ENCODE results near the gene PCDH9.
"Not testable (repeated sequence)": the region's sequence is repeated elsewhere in the genome, so short reads cannot be mapped to it uniquely, and the experiment has no call there.

Gene PCDH9

DNA sequence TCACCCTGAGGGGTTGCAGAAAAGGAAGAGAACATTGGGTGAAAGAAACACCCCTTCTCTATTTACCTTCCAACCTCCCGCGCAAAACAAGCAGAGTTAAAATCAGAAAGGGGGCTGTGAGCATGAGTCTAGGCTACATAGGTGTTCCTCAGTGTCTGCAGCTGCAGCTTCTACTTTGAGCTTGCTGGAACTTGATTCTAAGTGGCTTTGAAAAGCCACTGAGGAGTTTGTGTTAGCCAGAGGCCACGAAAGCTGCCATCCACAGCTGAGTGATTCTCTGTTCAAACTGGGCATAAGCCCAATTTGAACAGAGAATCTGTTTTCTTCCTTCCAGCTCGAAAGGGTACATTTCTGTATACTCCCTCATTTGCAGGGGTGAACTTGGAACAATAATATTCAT is 343.9 kb downstream of the PCDH9 start:
- no peak for DNase-seq

DNA sequence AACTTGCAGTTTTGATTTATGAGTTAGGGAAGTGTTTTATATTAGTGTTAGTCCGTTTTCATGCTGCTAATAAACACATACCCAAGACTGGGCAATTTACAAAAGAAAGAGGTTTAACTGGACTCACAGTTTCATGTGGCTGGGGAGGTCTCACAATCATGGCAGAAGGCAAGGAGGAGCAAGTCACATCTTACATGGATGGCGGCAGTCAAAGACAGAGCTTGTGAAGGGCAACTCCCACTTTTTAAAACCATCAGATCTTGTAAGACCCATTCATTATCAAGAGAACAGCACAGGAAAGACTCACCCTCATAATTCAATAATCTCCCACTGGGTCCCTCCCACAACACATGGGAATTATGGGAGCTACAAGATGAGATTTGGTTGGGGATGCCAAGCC is 349.0 kb downstream of the PCDH9 start:
- not testable (repeated sequence) for DNase-seq

DNA sequence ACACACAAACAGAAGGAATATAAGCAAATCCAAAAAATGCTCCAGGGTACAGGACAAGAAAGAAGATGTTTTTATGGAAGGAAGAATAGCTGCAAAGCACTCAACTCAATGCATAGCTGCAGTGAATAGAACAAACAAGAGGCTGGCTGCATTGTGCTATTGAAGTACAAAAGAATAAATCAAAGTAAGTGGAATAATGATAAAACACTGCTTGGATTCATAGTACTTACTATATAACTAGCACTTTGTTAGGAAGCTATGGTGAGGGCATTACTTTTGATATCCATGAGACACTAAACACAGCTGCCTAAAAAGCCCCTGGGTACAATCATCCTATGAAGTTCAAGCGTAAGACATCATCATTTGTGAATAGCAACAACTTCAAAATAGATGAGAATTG is 350.1 kb downstream of the PCDH9 start:
- DNase-seq = no peak

DNA sequence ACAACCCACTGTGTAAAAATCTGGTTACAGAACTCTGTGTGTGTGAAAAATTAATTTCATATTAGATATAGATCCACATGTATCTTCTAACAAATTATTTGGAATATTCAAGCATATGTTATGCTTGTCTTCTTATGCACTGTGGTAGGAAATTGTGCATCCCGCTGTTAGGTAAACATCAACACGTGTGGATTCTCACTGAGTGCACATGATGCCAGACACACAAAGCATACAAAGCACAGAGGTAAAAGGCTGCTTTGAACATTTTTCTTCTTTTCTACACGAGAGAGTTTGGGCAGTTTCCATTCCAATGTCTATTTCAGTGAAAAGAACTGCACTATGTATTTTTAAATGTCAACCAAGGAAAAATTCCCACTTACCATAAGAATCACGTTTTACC is 354.9 kb downstream of the PCDH9 start:
- no peak for DNase-seq

DNA sequence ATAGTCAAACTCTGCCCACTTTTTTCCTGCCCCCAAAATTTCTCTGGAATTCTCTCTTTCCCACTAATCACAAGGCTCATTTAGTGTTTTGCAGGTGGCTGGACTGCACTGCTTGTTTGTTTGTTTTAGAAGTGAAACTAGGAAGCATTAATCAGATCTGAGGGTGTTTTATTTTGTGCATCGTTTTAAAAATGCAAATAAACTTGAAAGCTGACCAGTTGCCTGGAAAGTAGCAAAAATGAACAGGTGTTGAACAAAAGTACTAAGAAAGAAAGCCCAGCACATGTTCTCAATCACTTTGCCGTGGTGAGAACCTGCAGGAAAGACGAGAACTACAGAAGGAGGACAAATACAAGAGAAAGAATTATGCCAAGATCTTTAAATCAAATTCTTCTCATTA is 365.5 kb downstream of the PCDH9 start:
- no peak for DNase-seq

DNA sequence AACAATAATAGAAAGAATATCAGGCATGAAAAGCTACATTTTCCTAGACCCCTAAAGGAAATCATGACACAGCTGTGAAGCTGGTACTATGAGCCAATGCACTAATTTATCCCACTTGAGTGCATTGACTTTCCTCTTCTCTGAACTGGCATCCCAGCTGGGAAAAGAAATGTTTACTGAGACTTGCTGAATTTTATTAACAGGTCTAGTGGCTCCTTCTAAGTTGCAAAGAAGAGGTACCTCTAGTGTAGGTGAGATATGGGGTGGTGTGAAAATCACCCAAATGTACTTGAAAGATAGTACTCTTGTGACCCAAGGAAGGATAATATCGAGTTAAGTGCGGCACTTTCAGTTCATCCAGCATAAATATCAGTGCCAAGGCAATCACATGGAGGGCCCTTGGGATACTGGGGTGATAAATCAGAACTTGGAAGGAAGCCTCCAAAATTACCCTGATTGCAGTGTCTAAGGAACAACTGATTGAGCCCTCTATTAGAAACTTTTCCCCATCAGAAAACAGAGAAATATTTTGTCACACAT is 369.2 kb downstream of the PCDH9 start:
- no peak for DNase-seq

DNA sequence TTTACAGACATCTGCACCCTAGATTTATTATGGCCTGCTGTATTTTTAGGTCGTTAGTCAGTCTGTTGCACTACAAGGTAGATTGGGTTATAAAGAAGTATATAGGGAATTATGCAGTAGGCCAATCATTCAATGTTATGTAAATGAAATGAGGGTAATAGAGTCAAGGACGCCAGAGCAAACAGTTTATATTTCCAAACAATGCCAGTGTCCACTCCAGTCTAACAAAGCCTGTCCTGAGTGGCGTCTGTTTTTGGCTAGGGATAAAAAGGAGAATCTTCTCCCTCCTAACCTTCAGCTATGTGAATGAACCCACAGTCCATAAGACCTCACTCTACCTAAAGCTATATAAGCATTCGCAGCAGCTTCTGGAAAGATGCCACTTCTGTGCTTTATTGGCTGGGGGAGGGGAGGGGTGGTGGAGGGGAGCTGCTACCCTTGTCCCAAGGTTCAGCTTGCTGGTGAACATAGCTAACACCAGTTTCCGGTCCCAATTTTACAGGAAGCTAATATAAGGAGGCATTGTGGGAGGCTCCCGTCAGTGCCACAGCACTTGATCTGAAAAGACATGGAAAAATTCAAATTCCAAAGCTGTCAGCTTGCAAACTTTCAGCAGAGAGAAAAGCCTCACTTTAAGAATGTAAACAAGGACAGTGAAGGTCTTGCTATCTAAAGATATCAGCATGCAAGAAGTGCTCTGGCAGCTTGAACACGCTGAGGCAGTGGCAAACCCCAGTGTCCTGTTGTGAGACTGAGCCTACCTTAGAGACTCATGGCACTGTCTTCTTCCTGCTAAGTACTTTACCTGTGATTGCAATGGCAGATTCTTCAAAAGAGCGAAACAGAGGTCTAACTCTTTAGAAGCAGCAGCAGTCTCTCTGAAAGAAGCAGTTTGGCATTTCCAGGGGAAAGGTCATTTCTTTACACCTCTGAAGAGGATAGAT is 369.9 kb downstream of the PCDH9 start:
- no peak for DNase-seq

DNA sequence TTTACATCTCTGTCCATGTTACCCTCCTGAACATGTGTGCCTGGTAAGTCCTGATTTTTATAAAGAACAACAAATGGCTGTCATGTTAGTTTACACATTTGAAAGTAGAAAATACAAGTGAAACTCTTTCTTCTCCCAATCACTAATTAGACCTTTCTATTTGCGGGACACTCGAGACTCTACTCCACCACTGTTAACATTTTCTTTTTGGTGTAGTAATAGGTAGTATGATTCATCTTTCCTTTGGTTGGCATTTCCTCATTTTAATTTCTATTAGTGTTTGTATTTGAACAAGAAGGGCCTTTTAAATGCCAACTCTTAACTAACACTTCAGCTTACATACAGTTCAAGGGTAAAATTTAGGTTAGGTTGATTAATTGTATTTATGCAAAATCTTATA is 371.1 kb downstream of the PCDH9 start:
- no peak for DNase-seq

DNA sequence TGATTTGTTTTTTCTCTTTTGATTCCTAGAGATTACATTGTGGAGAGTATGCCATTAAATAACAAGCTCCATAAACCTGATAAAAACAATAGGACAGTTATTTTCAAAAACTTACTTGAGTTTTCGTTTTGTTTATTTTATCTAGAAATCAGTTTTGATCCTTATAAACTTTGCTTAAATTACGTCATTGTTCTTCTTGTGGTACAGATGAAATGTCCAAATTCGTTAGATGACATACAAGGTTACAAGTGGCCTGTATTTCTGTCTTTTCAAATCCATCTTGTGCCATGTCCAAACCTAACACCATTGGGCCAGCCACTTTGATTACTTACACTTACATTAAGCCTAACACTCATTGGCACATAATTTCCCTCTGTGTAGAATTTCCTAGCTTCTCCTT is 372.0 kb downstream of the PCDH9 start:
- DNase-seq = no peak

DNA sequence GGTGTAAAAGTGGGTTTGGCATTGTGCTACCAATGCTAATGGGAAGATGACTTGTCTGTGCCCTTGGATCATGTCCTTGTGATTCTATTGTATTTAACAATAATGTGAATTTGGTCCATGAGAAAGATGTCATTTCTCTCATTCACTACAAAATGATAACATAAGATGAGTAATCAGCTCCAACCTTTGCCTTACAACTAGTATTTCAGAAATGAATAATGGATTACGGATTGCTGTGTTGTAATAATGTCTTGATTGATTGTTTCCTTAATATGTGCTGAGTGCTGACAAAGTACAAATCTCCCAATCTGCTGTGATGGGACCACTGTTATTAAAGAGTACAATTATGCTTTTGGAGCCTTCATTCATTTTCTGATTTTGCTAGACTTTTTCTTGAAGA is 375.0 kb downstream of the PCDH9 start:
- DNase-seq = no peak

DNA sequence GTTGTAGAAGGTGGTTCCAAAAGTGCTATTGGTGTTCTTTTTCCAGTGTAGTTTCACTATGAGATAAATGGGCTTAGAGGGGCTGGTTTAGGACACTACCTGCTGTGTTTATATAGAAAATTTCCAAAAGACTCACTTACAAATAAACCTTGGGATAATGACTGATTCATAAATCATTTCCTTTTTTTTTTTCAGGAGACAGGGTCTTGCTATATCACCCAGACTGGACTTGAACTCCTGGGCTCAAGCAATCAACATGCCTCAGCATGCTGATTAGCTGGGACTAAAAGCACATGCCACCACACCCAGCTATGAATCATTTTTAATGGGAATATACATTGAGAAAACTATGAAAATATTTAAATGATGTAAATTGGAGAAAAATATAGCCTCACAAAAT is 376.6 kb downstream of the PCDH9 start:
- no peak for DNase-seq

DNA sequence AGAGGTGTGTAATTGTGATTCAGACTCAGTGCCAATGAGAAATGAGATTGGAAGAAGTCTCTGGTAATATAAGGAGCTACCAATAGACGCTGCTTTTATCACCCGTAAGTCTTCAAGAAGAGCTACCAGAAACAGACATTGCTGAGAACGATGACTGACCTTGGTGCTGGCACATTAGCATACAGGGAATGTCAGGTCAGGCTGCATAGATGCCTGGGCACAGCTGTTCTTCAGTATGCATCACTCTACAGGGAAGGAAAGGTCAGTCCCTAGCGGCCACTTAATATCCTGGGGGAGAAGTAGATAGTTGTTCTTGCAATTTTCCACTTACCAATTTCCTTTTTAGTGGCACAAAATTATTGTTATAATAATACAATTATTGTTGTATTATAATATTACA is 380.4 kb downstream of the PCDH9 start:
- no peak for DNase-seq

DNA sequence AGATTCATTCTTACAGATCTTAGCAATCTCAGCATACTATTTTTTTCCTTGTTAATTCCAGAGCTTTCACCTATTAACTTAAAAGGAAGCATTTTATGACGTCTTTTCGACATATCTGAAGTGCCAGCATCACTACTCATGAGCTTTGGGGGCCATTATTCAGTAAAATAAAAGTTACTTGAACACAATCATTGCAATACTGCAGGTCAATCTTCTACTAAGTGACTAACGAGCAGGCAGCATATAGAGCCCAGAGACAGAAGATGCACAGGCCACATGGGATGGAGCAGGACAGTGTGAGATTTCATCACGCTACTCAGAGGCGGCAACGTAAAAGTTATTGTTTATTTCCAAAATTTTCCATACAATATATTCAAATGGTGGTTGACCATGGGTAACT is 382.6 kb downstream of the PCDH9 start:
- no peak for DNase-seq

DNA sequence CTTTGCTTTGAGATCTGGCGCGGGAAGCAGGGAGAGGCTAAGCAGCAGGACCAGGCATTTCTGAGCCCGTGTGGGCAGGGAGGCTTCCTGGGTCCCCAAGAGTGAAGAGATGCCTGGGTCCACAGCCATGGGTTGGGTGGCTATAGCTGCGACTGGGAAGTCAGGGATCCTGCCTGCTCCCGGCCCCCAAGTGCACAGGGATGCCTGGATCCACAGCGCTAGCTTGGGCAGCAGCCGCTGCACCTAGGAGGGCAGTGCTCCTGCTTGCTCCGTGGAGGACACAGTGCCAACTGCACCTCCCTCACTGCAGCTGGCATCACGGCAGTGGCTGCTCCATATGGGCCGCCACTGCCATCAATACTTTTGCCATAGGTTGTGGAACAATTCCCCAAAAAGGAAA is 384.7 kb downstream of the PCDH9 start:
- DNase-seq = no peak

DNA sequence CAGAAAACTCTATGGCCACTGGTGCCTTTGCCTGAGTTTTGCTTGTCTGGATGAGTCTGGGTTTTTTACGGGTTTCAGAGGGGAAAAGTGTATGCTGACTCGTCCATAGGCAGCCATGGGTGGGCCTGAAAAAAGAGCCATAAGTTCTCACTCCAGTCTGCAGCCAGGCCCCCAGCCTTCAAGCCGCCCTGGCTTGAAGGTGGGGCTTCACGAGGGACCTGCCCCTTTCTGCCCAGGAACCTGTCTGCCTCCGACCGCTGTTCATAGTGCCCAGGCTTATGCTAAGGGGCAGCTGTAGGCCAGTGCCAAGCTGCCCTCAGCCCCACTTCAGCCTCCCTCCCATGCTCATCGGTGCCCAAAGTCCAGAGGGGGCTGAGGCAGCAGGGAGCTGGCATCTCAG is 385.2 kb downstream of the PCDH9 start:
- no peak for DNase-seq

DNA sequence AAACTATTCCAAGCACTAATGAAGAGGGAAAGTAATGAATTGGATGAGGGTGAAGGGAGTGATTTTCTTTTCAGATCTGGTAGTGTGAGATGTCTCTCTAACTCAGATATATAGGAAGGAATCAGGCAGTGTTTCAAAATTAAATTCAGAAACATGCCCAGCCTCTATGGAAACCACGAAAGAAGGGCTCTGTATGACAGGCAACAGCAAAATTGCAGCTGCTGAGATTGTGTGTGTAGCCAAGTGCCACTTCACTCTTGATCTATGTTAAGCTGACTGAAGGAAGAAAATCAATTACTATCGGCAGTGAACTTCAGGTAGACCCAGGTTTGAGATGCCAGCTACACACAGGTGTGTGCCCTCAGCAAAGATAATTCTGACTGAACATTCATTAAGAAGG is 387.4 kb downstream of the PCDH9 start:
- no peak for DNase-seq

DNA sequence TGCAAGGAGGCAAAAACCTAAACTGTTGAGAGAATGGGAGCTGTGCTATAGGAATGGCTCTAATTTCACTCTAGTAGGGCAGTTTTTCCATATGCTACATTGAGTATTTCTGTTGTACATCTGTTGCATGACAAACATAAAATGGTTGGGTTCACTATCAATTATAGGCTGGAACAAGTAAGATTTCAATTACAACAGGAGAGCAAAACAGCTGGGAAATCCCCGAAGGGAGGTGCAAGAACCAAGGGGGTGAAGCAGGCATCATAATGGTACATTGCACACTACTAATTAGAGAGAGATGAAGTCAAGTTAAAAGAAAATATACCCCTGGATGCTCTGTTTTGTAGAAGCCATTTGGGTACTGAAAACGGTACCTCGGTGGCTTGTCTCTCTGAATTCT is 389.5 kb downstream of the PCDH9 start:
- no peak for DNase-seq

DNA sequence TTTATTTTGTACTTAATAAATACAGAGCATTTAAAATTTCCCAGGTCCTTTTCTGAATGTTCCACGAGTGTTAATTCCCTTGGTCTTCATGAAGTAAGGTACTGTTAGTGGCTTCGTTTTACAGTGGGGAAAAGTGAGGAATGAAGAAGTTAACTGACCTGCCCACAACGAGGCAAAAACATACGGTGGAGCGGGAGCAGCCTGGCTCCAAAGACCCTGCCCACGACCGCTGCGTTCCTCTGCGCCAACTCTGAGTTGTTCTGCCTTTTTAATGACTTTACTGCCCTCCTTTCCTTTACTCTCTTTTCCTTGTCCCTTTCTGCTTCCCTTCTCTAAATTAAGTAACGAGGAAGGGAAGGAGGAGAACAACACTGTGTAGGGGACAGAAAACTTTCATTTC is 392.9 kb downstream of the PCDH9 start:
- DNase-seq = no peak

DNA sequence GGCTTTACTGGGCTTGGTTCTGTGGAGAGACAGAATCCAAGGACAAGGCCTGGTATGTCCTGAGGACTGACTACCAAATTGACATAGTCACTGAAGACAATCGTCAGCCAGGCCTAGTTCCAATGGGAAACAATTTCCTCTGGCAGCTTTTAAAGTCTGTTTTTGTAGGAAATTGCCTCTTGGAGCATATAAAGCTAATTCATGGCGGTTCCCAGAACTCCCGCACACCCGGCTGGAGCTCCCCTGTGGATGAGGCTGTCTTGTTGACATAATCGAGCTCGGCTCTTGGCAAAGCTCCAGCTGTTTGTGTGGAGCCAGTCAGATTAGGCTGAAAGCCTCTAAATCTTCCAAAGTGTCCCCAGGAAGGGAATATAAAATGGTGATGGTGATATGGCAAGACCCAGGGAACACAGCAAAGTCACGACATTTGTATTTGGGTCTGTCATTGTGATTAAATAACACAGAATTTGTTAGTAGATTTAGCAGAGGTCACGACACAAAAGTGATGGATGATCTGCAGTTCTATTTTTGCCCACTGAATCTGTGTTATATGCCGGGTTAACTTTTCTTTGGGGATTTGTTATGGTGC is 395.0 kb downstream of the PCDH9 start:
- no peak for DNase-seq

DNA sequence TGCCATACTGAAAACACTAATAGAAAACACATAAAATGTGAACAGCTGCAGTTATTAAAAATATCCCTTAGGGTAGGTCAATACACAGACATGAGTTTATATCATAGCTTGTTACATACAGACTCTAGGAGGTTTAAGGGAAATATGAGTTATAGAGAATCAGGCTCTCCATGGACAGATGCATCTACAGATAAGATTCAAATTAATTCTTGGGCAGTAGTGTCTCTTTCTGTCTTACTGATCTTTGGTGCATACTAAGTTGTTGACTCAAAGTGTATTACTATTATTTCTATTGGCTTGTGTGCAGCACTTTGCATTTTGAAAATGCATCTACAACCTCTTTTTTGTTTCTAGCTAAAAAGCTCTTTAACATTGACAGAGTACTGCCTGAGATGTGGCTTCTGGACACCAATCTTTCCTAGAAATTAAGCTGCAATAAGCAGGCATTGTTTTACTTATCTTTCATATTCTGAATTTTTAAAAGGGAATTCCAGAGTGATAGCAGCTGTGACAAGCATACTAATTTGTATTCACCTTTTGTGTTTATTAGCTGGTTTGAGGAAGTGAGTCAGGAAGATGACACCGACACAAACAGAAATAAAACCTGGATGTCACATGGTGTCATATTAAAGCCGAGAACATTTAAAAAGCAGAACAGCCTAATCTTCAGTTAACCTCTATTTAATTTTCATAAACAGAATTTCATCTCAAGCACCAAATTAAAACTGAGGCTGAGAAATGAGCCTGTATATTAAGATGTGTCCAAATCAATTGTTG is 399.0 kb downstream of the PCDH9 start:
- no peak for DNase-seq

DNA sequence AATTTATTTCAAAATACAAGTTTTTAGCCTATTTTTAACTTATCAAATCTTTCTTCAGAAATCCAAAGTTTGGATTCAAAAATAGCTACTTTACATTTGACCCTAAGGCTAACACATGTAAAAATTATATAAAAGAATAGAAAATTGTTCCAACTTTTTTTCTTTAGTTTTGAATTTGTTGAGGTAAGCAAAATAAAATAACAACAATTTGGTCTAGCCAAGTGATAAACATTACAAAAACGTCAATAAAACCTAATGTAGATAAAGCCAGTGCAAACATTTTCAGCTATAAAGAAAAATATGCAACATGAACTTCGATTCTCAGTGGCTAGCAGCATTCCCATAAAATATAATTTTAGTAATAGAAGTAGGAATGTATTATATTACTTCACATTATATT is 400.3 kb downstream of the PCDH9 start:
- no peak for DNase-seq

DNA sequence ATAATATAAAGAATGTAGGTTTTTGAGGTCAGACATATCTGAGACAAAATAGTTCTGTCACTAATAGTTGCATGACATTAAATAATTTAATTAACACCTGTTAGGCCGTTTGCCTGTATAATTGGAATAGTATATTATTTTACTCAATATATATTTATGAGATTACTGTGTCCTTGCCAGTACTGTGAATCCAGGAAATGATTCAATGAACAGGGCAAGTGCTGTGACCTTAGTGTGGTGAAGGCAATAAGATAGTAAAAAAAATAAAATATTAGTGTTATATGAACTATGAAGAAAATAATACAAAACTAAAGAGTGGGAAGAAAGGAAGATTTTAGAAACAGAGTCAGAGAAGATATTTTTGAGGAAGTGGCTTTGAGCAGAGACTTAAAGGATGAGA is 403.7 kb downstream of the PCDH9 start:
- no peak for DNase-seq

DNA sequence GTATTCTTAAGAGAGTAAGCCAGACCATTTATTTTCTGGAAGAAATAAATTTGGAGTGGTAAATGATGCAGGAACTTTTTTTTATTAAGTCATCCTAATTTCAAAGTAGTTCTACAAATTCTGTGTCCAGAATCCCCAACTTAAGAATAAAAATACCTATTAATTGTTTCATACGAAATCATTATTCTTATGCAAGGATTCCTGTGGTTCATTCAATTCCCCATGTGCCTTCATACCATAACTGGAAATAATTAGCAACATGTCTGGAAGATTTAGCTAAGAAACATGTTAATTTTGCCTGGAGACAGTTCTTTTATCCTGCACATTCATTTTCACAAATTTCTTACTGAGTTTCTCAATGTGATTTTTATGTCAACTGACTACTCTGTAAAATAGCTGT is 408.6 kb downstream of the PCDH9 start:
- no peak for DNase-seq

DNA sequence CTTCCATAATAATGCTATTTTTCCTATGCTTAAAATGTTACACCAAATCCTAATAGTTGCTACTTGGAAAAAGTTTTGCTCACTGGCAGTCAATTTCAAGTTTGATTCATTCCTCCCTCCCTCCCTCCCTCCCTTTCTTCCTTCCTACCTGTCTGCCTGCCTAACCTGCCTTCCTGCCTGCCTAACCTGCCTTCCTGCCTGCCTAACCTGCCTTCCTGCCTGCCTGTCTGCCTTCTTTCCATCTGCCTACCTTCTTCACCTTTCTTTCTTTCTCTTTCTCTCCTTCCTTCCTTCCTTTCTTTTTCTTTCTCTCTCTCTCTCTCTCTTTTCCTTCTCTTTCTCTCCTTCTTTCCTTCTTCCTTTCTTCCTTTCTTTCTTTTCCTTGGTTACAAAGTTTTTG is 418.7 kb downstream of the PCDH9 start:
- DNase-seq = no peak
